Transverse colon (tissue), 4 donors: ENCODE data around the gene CA6.

Source experiments
- CTCF ChIP-seq, 5 experiments: fragments of 200-600 bp in 3 of 5; fragments of 450-650 bp in 2 of 5; sonication (generic) in 3 of 5; IDR thresholded peaks; 1 replicate in 2 of 5; 2 replicates in 3 of 5; pipeline ENCODE4 v1.5.1; 2016 to 2017; ENCODE audit warnings: antibody characterized with exemption in 5 of 5, inconsistent platforms in 3 of 5, mild to moderate bottlenecking in 2 of 5, moderate library complexity in 1 of 5
- POLR2A ChIP-seq: fragments of 450-650 bp; IDR thresholded peaks from one replicate; pipeline ENCODE4 v1.6.1; 2016; ENCODE audit warnings: antibody characterized with exemption, mild to moderate bottlenecking, moderate library complexity
- POLR2AphosphoS5 ChIP-seq, 3 donors: sonication (generic); formaldehyde crosslinking; IDR thresholded peaks; one replicate each; pipeline ENCODE4 v1.6.1; 2016; ENCODE audit warnings: antibody characterized with exemption in 3 of 3

- TF ChIP-seq CTCF (IDR thresholded peaks at IDR 0.05) (no peak), POLR2A (no peak), POLR2AphosphoS5 (IDR thresholded peaks at IDR 0.05) (no peak)
Observed at GRCh38 chr1:9019896-9020295, 74.2 kb downstream of the CA6 start.
